NCI-H82 treated with DMSO at 0.1 percent for 48 hours (cell line): Measurements from ENCODE around the gene JAM2.
"Not testable (repeated sequence)": the region's sequence is repeated elsewhere in the genome, so short reads cannot be mapped to it uniquely, and the experiment has no call there.

ENCODE experiments used
- DNase-seq: peaks from one replicate; lab custom pipeline; 2025; ENCODE audit not compliant: unreplicated experiment; lab: John Stamatoyannopoulos, UW

Gene JAM2

GRCh38 chr21:25643486-25643885 is 4.4 kb downstream of the JAM2 start:
- DNase-seq: no peak

GRCh38 chr21:25646474-25646873 is 7.4 kb downstream of the JAM2 start:
- no peak for DNase-seq

GRCh38 chr21:25647647-25648046 is 8.6 kb downstream of the JAM2 start:
- no peak for DNase-seq

DNA sequence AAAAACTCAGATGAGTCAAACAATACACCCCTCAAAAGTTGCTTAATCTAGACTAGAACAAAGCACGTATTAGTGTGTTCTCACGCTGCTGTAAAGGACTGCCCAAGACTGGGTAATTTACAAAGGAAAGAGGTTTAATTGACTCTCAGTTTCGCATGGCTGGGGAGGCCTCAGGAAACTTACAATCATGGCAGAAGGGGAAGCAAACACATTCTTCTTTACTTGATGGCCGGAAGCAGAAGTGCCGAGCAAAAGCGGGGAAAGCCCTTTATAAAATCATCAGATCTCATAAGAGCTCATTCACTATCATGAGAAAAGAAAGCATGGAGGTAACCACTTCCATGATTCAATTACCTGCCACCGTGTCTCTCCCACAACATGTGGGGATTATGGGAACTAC is 10.1 kb downstream of the JAM2 start:
- no peak for DNase-seq

- no peak for DNase-seq
Observed at GRCh38 chr21:25656412-25656811, 17.4 kb downstream of the JAM2 start.

DNA sequence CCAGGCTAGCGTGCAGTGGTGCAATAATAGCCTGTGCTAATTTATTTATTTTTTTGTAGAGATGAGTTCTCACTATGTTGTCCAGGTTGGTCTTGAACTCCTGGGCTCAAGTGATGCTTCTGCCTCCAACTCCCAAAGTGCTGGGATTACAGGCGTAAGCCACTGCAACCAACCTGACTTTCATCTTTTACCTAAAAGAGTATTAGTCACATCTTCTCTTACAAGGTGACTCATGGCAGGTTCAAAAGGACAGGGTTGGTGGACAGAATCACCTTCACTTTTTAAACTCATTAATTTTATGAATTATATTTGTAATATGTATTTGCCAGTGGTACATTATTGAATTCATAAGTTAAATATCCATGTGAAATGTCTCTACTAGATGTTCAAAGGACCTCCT is 18.1 kb downstream of the JAM2 start:
- no peak for DNase-seq

DNA sequence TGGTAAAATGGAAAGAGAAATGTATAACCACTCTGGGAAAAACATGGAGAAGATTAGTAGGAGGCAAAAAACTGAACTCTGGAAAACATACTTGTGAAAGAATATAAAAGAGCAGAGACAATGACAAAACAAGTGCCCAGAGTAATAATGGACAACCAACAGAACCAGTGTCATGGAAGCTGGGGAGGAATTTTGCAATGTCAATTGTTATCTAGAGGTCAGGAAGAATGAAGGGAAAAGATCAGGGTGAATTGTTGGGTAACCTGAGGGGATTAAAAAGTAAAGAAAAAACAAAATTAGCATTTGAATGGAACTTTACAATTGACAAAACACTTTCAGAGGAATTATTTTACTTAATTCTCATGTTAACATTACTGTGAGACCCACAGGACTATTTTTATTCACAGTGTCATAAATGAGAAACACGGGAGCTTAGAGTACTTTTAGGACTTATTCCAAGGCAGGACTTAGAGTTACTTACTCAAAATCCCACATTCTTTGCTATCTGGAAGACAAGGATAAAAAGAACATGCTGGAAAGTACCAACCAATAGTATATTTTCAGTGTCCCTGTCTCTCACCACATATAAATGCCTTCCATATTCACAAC is 19.5 kb downstream of the JAM2 start:
- no peak for DNase-seq

GRCh38 chr21:25660233-25660632 is 21.2 kb downstream of the JAM2 start:
- DNase-seq: no peak

GRCh38 chr21:25664491-25664931 is 25.5 kb downstream of the JAM2 start:
- no peak for DNase-seq

- DNase-seq: no peak
Observed at GRCh38 chr21:25670726-25671125, 31.7 kb downstream of the JAM2 start.

DNA sequence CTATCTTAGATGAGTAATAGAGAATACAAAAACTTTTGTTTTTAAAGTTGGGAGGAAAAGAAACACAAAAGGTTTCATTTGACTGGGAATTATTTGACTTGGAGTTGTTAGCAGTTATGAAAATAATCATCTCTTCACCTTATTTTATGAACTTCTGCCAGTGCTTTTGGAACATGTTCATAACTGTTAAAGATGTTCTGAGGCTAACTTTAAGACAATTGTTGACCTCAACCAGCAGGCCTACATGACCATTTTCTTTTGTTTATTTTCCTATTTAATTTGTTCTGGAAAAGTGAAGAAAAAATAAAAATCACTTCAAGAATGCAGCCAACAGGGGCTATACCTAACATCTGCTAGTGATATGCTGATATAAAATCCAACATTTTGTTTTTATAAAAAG is 37.4 kb downstream of the JAM2 start:
- DNase-seq: no peak

DNA sequence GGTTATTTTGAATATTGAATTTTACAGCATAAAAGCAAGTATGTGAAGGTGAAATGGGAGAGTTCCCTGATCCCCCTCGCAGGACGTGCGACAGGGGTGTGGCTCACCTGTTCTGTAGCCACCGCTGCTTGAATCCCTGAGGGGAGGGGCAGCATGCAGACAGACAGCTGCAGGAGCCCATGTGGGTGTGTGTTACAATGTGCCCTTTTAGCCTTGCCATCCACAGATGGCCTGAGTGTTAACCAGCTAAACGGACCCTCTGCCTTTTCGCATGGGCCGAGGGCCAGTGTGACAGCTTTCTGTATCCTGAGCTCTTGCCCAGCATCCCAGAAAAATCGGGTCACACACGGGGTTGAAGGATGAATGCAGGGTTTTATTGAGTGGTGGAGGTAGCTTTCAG is 43.3 kb downstream of the JAM2 start:
- DNase-seq: no peak

GRCh38 chr21:25687787-25688186 is 48.7 kb downstream of the JAM2 start:
- DNase-seq: no peak

DNA sequence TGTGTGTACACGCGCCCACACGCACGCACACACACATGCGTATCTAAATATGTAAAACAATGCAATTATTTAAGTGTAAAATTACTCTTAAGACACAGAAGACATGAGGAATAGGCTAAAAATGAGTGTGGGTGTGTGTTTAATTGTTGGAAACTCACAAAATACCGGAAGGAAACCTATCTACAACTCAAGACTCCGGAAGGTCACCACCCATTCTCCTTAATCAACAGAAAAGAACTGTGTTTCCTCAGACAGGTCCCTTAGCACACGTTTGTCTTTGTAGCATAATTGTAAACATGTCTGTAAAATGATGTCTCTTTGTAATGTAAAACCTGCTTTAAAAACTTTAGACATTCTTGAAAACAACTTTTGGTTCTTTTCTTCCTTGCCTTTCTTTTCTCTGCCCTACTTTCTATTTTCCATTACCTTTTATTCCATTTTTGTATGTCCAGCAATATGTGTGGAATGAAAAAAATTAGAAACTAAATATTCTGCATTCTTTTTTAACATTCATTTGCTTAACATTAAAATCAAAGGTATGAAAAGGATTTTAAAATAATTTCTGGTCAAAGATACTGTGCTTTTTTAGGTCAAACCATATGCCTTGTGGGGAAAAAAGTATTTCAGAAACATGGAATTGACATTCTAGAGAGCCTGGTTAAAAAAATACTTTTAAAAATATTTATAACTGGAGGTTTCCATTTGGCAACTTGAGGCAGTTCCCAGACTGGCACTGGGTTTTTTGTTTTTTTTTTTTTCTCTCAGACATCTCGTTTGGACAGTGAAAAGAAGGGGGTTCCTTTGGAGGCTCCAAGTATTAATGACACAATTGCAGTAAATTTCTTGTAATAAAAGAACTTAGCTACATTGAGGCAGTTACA is 49.5 kb downstream of the JAM2 start:
- DNase-seq: no peak

- DNase-seq: no peak
Observed at GRCh38 chr21:25689226-25689625, 50.2 kb downstream of the JAM2 start.

DNA sequence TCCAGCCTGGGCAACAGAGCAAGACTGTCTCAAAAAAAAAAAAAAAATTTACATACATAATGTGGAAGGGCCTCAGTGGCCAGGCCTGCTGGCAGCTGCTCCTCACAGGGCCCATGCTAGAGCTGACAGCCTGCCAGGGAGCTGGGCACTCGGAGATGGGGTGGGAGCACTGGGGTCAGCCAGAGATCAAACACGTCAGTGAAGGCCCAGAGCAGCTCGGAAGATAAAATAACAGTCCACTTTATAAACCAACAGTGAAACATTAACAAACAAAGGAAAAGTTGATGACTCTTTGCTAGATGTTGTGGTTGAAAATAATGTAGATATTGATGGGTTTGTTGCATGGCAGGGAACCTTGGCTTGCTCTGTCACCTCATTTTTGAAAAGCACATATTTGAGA is 52.9 kb downstream of the JAM2 start:
- no peak for DNase-seq

- not testable (repeated sequence) for DNase-seq
Observed at GRCh38 chr21:25695461-25695860, 56.4 kb downstream of the JAM2 start.

DNA sequence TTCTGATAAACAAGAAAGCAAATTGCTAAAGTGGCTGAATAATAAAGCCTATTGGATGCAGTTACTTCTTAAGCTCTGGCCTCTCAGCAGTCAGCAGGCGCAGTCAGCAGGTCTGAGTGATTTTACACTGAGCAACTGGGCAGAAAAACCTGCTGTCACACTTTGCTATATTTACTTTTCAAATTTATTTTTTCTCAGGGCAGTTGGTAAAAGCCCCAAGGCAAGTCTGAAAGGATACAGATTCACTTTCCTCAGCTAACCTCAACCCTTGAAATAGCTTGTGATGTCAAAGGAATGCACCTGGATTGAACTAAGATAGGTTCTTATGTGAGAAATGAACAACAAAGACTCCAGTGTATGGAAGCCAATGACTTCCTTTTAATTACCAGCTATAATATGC is 61.7 kb downstream of the JAM2 start:
- no peak for DNase-seq

GRCh38 chr21:25701529-25701928 is 62.5 kb downstream of the JAM2 start:
- no peak for DNase-seq

DNA sequence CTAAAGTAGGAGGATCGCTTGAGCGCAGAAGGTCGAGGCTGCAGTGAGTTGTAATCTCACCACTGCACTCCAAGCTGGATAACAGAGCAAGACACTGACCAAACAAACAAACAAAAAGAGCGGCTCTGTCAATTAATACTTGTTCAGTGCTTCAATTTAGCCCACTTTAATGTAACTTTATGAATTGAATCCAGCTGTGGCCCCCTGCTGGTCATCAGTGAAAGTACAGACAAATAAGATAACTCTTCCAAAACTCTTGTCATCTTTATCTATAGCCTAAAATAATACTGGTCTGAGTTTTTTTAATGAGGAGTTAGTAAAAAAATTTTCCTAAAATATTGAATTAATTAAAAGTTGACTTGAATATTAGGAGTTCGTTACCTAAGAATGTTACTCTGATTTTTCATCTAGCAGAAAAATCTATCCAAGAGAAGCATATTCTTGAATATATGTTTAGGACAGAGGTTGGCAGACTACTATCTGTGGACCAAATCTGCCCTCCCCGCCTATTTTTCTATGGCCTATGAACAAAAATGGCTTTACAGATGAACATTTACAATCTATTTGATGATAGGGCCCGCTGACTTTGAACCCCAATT is 69.5 kb downstream of the JAM2 start:
- no peak for DNase-seq

DNA sequence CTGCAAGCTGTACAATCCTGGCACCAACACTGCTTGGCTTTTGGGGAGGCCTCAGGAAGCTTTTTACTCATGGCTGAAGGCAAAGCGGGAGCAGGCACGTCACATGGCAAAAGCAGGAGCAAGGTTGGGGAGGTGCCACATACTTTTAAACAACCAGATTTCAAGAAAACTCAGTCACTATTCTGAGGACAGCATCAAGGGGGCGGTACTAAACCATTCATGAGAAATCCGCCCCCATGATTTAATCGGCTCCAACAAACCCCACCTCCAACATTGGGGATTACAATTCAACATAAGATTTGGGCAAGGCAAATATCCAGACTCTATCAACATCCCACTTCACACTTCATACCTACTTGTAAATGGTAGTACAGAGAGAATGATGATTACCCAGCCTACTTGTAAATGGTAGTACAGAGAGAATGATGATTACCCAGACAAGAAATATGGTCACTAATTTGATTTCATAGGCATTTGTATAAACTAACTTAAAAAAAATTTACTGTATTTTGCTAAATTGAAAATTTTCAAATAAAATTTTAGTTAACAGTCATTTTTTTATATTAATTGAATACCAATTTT is 70.7 kb downstream of the JAM2 start:
- no peak for DNase-seq

DNA sequence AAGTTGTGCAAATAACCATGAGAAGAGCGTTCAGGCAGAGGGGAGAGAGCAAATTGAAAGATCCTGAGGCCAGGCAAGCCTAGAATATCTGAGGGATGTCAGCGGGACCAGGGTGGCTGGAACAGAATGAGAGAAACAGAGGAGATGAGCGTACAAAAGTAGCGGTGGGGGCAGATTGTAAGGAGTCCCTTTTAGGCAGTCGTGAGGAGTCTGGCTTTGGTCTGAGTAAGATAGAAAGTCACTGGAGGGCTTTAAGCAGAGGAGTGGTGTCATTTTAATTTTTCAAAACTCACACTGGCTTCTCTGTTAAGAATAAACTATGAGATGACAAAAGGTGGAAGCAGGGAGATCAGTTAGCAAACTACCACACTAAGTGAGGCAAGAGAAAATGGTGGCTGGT is 71.5 kb downstream of the JAM2 start:
- no peak for DNase-seq
